Inflammatory macrophage (primary cell): ENCODE measurements around the gene FBXW2.
A peak's percentile ranks its signal among the peaks of the same experiment; 100 is the strongest.
"Not testable (repeated sequence)": the region's sequence is repeated elsewhere in the genome, so short reads cannot be mapped to it uniquely, and the experiment has no call there.

Experiments used
- DNase-seq, 2 donors: peaks; one replicate each; pipeline ENCODE4 v3.0.0-alpha.2; 2020 to 2022

FBXW2 gene

DNA sequence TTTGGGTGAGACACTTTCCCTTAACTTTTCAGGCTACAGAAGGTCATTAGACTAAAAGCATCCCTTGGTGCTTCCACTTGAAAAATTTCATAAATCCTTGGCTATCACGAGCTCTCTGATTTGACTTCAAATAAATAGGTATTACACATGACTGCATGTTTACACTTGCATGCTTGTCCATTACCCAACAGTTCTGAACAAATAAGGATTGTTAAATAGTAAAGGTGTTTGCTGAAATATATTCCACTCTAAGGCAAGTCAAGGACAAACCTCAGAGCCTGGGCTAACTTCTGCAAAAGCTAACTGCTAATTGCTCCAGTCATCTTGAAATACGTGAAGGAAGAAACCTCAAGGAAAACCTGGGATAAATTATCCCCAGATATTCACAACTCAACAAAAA lies 14.5 kb downstream of the FBXW2 start:
- DNase-seq = no peak

DNA sequence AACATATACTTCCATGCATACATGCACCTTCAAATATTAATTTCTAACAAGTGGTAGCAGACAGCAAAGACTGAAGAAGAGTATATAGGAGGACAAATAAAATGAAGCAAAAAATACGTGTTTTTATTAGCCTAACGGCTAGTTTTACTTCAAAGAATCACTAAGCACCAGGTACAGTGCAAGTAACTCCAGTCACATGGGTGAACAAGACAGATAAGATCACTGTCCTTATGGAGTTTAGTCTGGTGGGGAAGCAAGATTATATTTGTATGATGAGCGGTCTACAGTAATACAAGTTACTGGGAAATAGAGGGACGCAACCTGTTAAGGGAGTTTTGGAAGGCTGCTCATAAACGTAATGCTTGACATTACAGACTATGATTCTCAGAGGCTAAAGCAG lies 16.0 kb downstream of the FBXW2 start:
- DNase-seq = no peak

DNA sequence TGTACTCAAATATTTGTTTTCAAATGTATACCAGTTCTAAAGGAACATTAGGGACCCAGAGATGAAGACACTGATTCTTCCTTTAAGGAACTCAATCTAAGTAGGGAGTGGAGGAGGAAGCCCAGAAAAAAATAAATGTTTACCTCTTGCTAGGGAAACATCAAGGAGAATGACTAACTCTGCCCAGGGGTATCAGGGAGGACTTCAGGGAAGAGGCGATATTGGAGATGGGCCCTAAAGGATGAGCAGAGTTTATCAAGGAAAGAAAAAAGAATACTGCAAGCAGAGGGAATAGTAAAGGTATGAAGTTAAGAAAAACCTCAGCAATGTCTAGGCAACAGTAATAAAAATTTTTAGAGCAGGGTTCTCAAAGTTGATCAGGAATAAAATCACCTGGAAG lies 16.4 kb downstream of the FBXW2 start:
- no peak for DNase-seq

DNA sequence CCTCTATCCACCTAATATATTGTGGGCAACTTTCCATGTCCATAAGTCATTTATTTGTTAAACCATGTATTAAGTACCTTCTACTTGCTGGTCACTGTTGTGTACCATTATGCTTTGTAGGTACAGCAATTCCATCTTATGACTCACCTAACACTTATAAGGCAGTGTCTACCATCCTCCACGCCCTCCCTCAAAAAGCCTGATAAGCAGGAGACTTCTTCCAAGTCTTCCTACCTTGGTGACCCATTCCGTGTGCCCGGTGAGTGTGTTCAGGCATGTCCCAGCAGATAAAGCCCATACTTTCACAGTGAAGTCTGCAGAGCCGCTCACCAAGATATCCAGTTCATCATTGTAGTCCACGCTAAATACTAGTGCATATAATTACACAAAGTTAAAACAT lies 17.4 kb downstream of the FBXW2 start:
- no peak for DNase-seq

DNA sequence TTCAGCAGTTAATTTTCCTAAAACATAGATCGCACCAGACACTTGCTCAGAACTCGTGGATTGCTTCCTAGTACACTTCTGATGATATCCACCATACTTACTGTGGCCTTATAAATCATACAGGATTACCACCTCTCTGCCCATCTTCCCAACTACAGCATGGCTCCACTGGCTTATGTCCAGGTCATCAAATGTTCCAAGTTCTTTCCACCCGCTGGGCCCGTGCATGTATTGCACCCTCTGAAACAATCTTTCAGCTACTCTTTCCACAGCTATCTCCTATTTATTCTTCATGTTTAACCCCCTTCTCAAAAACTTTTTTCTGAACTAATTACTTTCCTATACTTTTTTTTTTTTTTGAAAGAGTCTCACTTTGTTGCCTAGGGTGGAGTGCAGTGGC lies 18.5 kb downstream of the FBXW2 start:
- no peak for DNase-seq

DNA sequence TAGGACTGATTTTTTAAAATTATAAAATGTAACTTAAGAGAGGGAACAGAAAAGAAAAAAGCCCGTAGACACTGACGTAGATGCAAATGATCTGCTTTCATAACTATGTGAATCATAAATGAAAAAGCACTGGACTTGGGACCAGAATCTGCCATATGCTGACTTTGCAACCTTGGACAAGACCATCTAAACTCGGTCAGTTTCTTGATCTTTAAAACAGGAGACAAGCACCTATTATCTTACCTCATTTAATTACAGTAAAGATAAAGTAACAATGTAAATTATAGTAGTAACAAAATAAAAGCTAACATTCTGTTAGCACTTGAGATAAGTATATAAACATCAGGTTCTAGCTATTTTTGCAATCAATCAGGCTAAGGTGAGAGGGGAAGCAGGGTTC lies 20.0 kb downstream of the FBXW2 start:
- DNase-seq = no peak

DNA sequence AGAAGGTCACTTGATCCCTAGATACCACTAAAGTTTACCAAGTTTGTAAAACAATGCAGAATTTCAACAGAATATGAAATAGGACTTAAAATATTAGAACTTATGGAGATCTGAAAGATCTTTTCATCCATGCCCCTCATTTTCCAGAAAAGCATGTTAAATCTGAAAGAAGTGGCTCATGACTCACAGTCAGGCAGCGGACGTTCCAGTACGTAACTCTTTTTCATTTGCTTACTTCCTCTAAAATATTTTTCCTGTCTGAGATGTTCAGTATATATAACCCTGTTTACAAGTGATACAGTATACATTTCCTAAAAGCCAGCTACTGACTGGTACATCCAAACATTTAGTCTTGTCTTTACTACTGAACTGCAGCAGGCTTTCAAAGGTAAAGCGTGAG lies 22.3 kb downstream of the FBXW2 start:
- peak; percentile 62 to 66 for DNase-seq

DNA sequence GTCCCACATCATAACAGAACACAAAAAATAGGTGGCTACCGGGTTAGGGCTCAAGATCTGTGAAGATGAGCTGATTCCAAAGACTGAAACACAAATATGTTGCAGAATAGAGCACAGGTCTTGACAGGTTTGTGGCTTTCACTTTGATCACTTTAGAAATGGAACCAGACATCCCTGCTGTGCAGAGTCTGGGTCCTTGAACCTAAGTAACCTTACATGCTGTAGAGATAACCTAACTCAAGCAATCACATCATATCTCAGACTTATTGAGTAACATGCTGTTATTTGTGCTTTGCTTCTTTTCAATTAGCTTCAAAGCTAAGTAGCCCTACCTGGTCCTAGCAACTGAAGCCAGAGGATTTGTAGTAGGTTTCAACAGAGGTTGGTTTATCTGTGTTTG lies 24.3 kb downstream of the FBXW2 start:
- DNase-seq = no peak

DNA sequence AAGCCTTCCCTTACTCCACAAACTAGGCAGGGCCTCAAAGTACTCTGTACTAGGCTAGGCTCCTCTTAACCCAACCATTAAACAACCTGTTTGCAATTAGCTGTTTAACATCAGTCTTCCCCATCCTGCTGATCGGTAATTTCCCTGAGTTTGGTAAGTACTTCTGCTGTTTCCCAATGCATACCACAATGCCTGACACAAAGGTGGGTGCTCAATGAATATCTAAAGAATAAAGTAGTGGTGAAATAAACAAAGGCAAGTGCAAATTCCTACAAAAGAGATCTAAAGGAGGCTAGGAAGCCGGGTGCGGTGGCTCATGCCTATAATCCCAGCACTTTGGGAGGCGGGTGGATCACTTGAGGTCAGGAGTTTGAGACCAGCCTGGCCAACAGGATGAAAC lies 25.0 kb downstream of the FBXW2 start:
- DNase-seq = no peak

DNA sequence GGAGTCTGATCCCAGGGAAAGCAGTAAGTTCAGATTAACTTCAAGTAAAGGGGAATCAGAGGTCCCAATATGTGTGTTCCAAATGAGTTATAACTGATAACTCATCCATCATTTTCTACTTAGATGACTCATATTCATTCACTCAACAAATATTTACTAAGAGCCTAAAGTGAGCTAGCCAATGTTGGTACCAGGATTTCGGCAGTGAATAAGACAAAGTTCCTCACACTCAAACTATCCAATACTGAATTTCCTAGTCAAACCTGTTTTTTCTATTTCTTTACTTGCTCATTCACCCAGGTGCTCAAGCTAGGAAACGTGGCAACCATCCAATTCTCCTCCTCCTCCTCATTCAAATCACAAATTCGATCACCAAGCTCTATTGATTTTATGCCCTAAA lies 25.8 kb downstream of the FBXW2 start:
- no peak for DNase-seq

DNA sequence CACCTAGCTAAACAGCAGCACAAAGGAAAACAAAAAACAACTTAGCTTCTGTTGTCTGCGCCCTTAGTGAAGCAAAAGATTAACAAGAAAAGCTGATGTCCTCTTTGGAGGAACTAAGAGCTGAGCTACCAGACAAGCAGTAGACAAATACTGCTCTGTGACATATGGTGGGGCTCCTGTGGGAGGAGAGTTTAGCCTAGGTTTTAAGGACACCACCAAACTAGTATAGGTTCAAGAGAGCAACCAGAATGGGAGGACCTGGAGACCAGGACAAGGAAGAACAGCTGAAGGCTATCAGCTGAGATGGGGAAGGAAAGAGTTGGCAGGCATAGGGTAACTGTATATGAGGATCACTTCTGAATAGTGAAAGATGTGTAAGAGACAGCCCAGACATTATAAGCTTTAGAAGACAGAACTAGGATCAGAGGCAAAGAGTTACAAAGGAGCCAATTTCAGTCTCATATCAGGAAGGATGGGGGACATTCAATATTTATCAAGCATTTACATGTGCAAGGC lies 27.2 kb downstream of the FBXW2 start:
- DNase-seq = no peak

DNA sequence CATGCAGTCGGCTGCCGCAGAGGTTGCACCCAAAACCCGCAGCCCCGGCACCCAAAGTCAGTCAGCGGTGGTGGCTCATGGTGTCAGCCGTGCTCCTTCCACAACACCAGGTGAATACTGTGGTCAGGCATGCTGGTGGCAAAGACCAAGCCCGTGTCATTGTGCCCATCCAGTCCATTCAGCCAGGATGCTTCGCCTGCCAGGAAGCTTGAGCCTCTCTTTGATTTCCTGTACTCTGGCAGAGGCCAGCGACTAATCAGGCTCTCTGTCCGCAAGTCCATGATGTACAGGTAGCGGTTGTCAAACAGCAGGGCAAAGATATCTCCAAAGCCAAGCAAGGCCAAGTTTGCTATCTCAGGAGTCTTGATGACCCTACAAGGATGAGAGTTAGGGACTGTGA lies 28.7 kb downstream of the FBXW2 start:
- DNase-seq = no peak

DNA sequence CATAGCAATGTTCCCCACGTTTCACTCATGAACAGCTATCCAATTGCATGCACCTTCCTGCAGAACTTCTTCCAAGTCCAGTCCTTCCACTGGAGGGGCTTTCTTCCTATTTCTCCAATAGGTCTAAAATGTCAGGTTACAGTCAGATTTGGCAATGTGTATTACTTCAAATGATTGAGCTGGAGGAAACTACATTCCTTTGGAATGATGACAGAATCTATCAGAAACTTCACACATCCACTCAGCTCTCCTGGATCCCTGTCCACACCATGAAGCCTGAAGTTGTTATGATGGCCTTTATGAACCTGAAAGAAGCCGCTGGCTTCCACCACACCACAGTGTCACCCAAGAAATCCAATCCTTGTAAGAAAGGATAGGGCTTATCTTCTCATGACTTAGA lies 32.2 kb downstream of the FBXW2 start:
- no peak for DNase-seq

DNA sequence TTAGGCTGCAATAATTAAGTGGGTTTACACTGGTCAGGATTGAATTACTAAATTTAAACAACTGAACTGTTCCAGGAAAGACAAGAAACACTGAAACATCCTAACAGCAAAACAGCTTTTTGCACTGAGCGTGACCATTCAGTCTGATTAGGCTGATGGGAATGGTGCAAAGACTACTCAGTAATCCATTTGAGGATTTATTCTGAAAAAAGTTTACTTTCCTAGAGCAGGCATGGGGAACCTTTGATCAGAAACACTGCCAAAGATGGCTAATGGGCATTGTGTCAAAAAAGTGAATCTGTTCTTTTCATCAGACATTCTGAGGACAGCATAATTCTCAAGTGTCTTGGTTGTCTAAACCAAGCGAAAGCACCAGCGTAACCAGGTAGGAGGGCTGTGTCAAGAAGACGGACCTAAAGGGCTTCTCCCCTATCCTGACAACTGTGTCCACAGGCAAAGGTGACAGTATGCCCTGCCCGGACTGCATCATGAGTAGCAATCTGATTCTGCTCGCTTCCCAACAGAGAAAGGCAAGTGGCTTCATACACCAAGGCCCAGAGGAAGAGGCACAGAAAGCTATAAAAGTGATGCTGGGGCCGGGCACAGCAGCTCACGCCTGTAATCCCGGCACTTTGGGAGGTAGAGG lies 33.3 kb downstream of the FBXW2 start:
- no peak for DNase-seq

DNA sequence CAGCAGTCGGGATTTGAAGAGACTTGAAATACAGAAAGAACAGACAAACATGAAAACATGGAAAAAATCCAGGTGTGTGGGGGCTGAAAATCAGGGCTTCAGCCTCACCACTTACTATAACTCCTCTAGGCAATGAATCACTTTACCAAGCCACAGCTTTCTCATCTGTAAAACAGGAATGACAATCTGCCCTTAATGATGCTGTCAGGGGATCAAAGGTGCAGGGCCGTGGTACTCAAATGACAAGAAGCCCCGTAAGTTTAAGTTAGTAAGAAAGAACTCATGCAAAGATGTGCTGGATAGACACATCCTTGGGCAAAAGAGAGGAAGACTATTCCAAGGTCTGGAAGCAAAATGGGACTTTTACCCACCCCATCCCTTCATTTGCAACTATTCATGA lies 34.7 kb downstream of the FBXW2 start:
- no peak for DNase-seq

DNA sequence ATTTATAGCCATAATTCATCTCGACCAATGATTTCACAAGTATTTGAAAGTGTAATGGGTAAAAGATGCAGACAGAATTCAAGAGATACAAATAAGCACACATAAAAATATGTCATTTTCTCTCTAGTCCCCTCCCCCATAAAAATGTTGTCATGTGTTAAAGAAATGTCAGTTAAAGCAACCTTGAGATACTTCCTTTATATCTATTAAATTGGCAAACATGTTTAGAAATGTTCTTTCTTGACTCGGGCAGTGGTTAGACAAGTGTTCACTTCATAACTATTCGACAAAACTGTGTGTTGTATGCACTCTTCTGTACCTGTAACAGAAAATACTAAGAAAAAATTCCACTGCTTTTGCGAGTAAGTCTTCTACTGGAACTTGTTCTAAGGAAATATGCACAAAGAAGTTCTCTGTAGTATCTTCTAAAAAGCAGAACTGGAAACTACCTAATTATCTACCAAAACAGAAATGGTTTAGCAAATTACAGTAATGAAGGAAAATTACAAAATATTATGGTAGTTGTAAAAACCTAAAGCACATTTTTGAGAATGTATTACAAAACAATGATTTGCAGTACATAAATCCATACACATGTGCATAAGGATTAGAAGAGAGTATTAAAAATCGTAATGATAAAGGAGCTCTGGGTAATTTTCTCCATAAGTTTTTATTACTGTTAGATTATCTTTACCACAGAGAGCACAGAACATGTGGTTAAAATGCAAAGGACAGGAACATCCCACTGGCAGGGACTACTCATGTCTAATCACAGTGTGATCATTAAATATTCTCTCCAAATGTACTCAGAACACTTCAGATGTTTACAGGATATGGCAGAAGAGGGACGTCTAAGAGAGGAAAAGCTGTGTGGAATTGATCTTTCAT lies 35.9 kb downstream of the FBXW2 start:
- peak; percentile 17 to 65 for DNase-seq

DNA sequence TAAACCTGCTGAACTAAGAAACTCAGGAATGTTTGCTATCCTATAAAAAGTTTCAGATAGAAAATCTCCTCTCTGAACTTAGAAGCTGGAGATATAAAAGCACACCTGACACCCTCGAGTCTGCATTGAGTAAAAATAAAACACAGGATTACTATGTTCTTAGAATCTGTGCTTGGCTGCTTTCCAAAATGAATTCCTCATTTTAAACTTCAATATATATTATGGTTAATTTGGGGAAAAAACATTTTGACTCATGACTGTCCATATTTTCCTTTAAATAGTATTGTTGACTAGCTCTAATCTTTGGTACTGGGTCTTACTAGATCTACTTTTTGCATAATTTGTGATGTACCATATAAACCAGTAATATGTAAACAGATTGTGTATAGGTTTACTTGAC lies 36.7 kb downstream of the FBXW2 start:
- DNase-seq = no peak

DNA sequence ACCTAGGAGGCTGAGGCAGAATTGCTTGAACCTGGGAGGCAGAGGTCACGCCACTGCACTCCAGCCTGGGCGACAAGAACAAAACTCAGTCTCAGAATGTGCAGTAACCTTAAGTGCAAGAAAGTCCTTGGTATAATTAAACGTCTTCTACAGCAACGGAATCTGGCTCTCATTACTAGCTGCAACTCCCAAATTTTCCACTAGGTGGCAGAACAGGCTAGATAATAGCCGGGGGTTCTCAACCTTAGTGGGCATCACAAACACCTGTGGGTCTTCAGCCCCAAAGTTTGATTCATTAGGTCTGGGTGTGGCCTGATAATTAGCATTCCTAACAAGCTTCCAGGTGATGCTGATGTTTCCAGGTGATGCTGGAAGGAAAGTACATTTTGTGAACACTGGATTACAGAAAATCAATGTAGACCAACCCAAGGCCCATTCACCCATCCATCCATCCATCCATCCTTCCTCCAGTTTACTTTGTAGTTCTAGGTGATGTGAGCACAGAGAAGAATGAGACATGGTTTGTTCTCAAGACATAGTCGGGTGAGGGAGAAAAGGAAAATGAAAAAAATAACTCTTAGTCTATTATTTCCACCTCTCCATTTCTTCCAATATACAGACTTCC lies 37.3 kb downstream of the FBXW2 start:
- peak; percentile 69 to 71 for DNase-seq

DNA sequence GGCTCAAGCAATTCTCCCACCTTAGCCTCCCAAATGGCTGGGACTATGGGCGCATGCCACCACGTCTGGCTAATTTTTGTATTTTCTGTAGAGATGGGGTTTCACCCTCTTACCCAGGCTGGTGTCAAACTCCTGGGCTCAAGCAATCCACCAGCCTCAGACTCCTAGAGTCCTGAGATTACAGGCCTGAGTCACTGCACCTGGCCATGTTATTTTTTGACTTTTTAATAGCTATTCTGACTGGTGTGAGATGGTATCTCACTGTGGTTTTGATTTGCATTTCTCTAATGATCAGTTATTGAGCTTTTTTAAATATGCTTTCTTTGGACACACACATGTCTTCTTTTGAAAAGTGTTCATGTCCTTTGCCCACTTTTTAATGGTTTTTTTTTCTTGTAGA lies 38.2 kb downstream of the FBXW2 start:
- DNase-seq = no peak

DNA sequence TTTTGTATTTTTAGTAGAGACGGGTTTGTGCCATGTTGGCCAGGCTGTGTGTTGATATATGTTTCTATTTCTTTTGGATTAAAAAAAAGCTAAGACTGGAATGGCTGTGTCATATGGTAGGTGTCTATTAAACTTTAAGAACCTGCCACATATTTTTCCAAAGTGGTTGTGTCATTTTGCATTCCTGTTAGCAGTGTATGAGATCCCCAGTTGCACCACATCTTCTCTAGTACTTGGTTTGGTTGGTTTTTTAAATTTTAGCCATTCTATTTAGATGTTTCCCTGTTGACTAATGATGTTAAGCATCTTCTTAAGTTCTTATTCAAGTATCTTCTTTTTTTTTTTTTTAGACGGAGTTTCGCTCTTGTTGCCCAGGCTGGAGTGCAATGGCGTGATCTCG lies 42.8 kb downstream of the FBXW2 start:
- no peak for DNase-seq

DNA sequence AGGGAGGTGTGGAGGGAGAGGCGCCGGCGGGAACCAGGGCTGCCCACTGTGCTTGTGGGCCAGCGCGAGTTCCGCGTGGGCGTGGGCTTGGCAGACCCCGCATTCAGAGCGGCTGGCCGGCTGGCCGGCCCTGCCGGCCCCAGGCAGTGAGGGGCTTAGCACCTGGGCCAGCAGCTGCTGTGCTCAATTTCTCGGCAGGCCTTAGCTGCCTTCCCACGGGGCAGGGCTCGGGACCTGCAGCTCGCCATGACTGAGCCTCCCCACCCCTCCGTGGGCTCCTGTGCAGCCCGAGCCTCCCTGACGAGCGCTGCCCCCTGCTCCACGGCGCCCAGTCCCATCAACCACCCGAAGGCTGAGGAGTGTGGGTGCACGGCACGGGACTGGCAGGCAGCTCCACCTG lies 46.9 kb downstream of the FBXW2 start:
- not testable (repeated sequence) for DNase-seq

DNA sequence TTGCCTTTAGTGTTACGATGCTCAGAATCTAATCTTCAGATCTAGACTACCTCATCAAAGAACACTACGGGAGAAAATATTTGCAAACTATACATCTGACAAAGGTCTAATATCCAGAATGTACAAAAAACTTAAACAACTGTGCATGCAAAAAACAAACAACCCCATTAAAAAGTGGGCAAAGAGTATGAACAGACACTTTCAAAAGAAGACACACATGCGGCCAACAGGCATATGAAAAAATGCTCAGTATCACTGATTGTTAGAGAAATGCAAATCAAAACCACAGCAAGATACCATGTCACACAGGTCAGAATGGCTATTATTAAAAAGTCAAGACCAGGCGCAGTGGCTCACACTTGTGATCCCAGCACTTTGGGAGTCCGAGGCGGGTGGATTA lies 47.9 kb downstream of the FBXW2 start:
- no peak for DNase-seq

DNA sequence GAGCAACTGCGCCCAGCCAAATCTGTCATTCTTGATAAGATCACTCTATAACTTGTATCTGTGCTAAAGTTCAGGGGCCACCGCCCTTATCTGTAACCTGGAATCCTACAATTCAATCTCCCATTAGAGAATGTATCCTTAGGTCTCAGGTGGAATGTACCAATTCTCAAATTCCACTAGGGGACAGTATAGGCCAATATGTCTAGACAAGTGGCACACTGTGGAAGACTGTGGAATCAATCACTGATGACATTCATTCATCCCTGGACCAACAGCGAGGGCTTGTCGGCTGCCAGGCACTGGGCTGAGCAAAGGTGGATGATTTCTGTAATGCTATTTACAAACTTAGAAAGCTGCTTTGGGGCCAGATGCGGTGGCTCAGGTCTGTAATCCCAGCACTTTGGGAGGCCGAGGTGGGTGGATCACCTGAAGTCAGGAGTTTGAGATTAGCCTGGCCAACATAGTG lies 50.2 kb downstream of the FBXW2 start:
- DNase-seq = peak; percentile 39 to 57

DNA sequence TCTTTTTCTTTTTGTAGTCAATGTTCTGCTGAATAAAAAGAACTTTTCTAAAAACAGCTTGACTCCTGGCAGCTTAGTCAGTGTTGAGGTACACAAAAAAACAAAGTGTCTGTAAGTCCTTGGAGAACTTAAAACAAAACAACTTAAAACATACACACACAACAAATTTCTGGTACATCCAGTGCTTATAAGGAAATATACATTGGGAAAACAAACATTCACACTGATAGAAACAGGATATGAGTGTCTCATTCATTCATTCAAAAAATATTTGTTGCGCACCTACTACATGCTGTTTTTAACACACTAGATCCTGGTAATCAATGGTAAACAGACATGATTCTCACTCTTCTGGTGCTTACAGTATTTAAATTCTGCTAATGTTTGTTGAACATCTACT lies 51.5 kb downstream of the FBXW2 start:
- DNase-seq = no peak
